ENCODE measurements around the gene XCR1. TPM values are rescaled to one million over a fixed set of nuclear protein-coding genes. Genes with fewer than 3 reads are reported as not detected.

XCR1 gene
- total and polyA plus RNA-seq, 9 of the 15 experiments (the other 6 are each of a cell fraction or from before 2014, with no cell fraction given): not detected

DNA sequence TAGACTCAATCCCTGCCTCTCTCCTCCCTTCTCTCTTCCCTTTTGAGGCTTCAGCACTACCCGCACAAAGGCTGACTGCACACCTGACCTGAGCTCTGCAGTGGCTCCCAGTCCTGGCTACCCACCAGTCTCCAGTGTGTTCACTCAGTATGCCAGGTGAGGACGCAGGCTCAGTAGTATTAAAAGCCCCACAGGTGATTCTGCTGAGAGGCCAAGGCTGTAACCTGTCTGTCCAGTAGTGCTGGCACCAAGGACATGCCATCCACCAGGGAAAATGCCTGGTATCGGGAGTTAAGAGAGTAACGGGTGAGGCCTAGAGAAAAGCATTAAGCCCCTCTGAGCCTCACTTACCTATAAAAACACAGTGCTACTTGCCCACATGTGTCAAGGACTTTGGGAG is 52.6 kb downstream of the XCR1 start:
- ChIA-PET POLR2A (interaction anchor here (1.1 to 2.1 kb wide), 3 partner anchors 9 to 18 kb away, joined by 4 to 5 read pairs (median 5); no protein-coding TSS in a partner anchor), CTCF (ENCODE audit: low intra/inter-chr PET ratio) (no interaction called here)
- peaks cover 92% of the 10 kb centered on the region for H3K36me3 ChIP-seq (ENCODE audit: control insufficient read depth, insufficient read depth, low read length)
- H3K27ac ChIP-seq (ENCODE audit: extremely low read depth, low read depth, low read length): no peak overlapping the region
- H3K4me3 ChIP-seq: no peak overlapping the region
- TF ChIP-seq NCOR1 (IDR thresholded peaks at IDR 0.05) (no peak), ZNF175 (CRISPR knock-in tag; IDR thresholded peaks at IDR 0.05; ENCODE audit: low read depth) (no peak), ZKSCAN8 (CRISPR knock-in tag; IDR thresholded peaks at IDR 0.05) (no peak), BACH1 (tag; IDR thresholded peaks at IDR 0.05) (no peak), ZNF583 (CRISPR knock-in tag; IDR thresholded peaks at IDR 0.05) (no peak), ELF4 (CRISPR knock-in tag; IDR thresholded peaks at IDR 0.05) (no peak), POLR3G (IDR thresholded peaks at IDR 0.05; ENCODE audit: extremely low read depth, insufficient read length, insufficient replicate concordance) (no peak), CTBP1 (IDR thresholded peaks at IDR 0.05; ENCODE audit: borderline replicate concordance) (no peak), SP2 (IDR thresholded peaks at IDR 0.05; ENCODE audit: extremely low read depth, low read depth, low read length, poor library complexity, severe bottlenecking) (no peak)
- TF ChIP-seq, protein P1, sequence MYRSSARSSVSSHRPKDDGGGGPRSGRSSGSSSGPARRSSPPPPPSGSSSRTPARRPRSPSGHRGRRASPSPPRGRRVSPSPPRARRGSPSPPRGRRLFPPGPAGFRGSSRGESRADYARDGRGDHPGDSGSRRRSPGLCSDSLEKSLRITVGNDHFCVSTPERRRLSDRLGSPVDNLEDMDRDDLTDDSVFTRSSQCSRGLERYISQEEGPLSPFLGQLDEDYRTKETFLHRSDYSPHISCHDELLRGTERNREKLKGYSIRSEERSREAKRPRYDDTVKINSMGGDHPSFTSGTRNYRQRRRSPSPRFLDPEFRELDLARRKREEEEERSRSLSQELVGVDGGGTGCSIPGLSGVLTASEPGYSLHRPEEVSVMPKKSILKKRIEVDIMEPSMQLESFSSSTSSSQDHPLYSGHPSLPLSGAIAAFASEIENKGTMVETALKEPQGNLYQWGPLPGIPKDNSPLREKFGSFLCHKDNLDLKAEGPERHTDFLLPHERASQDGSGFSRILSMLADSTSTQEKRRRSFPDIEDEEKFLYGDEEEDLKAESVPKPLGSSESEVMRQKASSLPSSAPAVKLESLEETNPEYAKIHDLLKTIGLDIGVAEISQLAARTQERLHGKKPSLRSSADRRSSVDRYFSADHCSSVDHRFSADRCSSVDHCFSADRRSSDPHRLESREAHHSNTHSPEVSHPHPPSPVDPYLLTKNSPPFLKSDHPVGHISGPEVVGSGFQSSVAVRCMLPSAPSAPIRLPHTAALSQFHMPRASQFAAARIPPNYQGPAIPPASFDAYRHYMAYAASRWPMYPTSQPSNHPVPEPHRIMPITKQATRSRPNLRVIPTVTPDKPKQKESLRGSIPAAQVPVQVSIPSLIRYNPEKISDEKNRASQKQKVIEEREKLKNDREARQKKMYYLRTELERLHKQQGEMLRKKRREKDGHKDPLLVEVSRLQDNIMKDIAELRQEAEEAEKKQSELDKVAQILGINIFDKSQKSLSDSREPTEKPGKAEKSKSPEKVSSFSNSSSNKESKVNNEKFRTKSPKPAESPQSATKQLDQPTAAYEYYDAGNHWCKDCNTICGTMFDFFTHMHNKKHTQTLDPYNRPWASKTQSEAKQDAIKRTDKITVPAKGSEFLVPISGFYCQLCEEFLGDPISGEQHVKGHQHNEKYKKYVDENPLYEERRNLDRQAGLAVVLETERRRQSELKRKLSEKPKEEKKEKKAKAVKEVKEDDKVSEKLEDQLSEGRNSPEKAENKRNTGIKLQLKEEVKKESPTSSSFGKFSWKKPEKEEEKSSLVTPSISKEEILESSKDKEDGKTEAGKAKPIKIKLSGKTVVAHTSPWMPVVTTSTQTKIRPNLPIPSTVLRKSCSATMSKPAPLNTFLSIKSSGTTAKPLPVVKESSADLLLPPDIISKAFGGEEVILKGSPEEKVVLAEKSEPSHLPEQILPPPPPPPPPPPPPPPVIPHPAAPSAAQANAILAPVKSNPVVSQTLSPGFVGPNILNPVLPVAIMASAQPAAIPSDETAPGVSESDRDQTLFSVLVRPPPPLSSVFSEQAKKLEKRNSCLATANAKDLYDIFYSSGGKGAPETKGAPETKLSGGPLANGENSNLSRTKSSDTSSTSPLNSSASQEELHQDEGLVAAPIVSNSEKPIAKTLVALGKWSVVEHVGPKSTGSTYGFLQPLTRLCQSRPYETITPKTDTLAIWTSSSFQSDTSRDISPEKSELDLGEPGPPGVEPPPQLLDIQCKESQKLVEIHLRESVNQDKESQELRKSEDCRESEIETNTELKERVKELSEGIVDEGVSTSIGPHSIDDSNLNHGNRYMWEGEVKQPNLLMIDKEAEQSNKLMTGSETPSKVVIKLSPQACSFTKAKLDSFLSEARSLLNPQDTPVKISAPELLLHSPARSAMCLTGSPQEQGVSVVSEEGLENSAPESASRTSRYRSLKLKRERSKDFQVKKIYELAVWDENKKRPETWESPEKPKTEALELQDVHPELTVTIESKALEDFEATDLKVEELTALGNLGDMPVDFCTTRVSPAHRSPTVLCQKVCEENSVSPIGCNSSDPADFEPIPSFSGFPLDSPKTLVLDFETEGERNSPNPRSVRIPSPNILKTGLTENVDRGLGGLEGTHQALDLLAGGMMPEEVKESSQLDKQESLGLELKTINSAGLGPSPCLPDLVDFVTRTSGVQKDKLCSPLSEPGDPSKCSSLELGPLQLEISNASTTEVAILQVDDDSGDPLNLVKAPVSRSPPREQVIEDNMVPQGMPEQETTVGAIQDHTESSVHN (IDR thresholded peaks at IDR 0.05; ENCODE audit: borderline replicate concordance in 1 of 2, low read depth in 1 of 2): no peak
- TF ChIP-seq, protein P2, sequence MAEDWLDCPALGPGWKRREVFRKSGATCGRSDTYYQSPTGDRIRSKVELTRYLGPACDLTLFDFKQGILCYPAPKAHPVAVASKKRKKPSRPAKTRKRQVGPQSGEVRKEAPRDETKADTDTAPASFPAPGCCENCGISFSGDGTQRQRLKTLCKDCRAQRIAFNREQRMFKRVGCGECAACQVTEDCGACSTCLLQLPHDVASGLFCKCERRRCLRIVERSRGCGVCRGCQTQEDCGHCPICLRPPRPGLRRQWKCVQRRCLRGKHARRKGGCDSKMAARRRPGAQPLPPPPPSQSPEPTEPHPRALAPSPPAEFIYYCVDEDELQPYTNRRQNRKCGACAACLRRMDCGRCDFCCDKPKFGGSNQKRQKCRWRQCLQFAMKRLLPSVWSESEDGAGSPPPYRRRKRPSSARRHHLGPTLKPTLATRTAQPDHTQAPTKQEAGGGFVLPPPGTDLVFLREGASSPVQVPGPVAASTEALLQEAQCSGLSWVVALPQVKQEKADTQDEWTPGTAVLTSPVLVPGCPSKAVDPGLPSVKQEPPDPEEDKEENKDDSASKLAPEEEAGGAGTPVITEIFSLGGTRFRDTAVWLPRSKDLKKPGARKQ (CRISPR knock-in tag; IDR thresholded peaks at IDR 0.05): no peak
- DNase-seq (ENCODE audit: extremely low read depth in 1 of 4, low spot score in 3 of 4) (no peak), FAIRE-seq (no peak), ATAC-seq (no peak)
- intact Hi-C loops (cut with micrococcal nuclease) (no loop called here), in situ Hi-C loops (cut with MboI) (no loop called here)
- no peaks in the 10 kb centered on the region for H3K27me3 ChIP-seq (ENCODE audit: control insufficient read depth in 2 of 2, insufficient read depth in 2 of 2, low read length in 2 of 2)
- WGBS (ENCODE audit: insufficient coverage, low coverage, missing lambda C conversion rate): 83% methylated on average over 4 of the region's 4 CpGs
- H3K9ac ChIP-seq (ENCODE audit: insufficient read depth in 1 of 2, low read depth in 2 of 2, low read length in 2 of 2): no peak overlapping the region
- no peaks in the 10 kb centered on the region for H3K9me1 ChIP-seq (ENCODE audit: control insufficient read depth, insufficient read depth, low read length)
- H3K4me2 ChIP-seq (ENCODE audit: insufficient read depth, low read length): no peak overlapping the region
- no peaks in the 10 kb centered on the region for H3K9me3 ChIP-seq (replicated peaks; ENCODE audit: control insufficient read depth, insufficient read depth, low read depth, low read length)
- no peaks in the 10 kb centered on the region for H3K4me1 ChIP-seq (replicated peaks in 1 of 2; ENCODE audit: control insufficient read depth in 2 of 2, insufficient read depth in 2 of 2, low read length in 2 of 2)
- BruUV-seq (replicated peaks): no TSS peak
- H4K20me1 ChIP-seq (replicated peaks; ENCODE audit: control insufficient read depth, insufficient read depth, low read length): no peaks in the 10 kb centered on the region
- no peak overlapping the region for H2AFZ ChIP-seq (ENCODE audit: low read depth, low read length)
- H3K79me2 ChIP-seq (ENCODE audit: control insufficient read depth, insufficient read depth, low read length): no peaks in the 10 kb centered on the region

Data from K562 (cell line).